GM23338 (cell line): Measurements from ENCODE around the gene HCK. TPM values are rescaled to one million over a fixed set of nuclear protein-coding genes. Genes with fewer than 3 reads are reported as not detected.
A peak's percentile ranks its signal among the peaks of the same experiment; 100 is the strongest.

Experiments used
- ATAC-seq: fragments of 200-7000 bp; cut with Tn5 transposase; 3 replicates; pipeline ENCODE4 v1.9.1; 2020
- DNase-seq: peaks from one replicate; pipeline ENCODE4 v3.0.0-alpha.2; 2015; ENCODE audit warnings: low spot score
- H2AFZ ChIP-seq: fragments of 200-600 bp; sonication (generic); 2 replicates; pipeline ENCODE4 v1.8.0; 2016; ENCODE audit warnings: antibody characterized with exemption, mild to moderate bottlenecking, moderate library complexity
- H3F3A ChIP-seq: fragments of 200-600 bp; sonication (generic); replicated peaks from 2 replicates; pipeline ENCODE4 v1.8.0; 2017; ENCODE audit warnings: antibody characterized with exemption, mixed run types, low read depth
- H3K27ac ChIP-seq: fragments of 200-600 bp; sonication (generic); 2 replicates; pipeline ENCODE4 v1.6.1; 2016; ENCODE audit warnings: low read depth
- H3K27me3 ChIP-seq: fragments of 200-600 bp; sonication (generic); 2 replicates; pipeline ENCODE4 v1.8.0; 2016; ENCODE audit warnings: mild to moderate bottlenecking, mixed run types, moderate library complexity; ENCODE audit not compliant: insufficient read depth
- H3K36me3 ChIP-seq: fragments of 200-600 bp; sonication (generic); 2 replicates; pipeline ENCODE4 v1.8.0; 2016; ENCODE audit warnings: mild to moderate bottlenecking; ENCODE audit not compliant: insufficient read depth
- H3K4me1 ChIP-seq: fragments of 200-600 bp; sonication (generic); 2 replicates; pipeline ENCODE4 v1.8.0; 2016; ENCODE audit warnings: mild to moderate bottlenecking, moderate library complexity; ENCODE audit not compliant: insufficient read depth
- H3K4me2 ChIP-seq: fragments of 200-600 bp; sonication (generic); 2 replicates; pipeline ENCODE4 v1.7.1; 2017; ENCODE audit warnings: mixed run types
- H3K4me3 ChIP-seq: fragments of 200-600 bp; sonication (generic); 2 replicates; pipeline ENCODE4 v1.6.1; 2016; ENCODE audit warnings: mixed run types
- H3K79me2 ChIP-seq: fragments of 200-600 bp; sonication (generic); replicated peaks from 2 replicates; pipeline ENCODE4 v1.8.0; 2017; ENCODE audit warnings: mild to moderate bottlenecking; ENCODE audit not compliant: insufficient read depth
- H3K9me2 ChIP-seq: fragments of 200-600 bp; sonication (generic); 2 replicates; pipeline ENCODE4 v1.8.0; 2017; ENCODE audit not compliant: insufficient read depth
- H4K20me1 ChIP-seq: fragments of 200-600 bp; sonication (generic); replicated peaks from 2 replicates; pipeline ENCODE4 v1.8.0; 2017; ENCODE audit warnings: mild to moderate bottlenecking; ENCODE audit not compliant: insufficient read depth
- H3K27ac Mint-ChIP-seq: 2 replicates; pipeline ENCODE4 v1.8.0; 2020; ENCODE audit warnings: inconsistent platforms, mild to moderate bottlenecking, moderate library complexity, mixed read lengths
- H3K27me3 Mint-ChIP-seq: 3 replicates; pipeline ENCODE4 v1.8.0; 2022; ENCODE audit warnings: low read depth, mild to moderate bottlenecking, moderate library complexity, mixed read lengths, inconsistent platforms; ENCODE audit not compliant: insufficient read depth, poor library complexity
- H3K36me3 Mint-ChIP-seq: 3 replicates; pipeline ENCODE4 v1.8.0; 2021; ENCODE audit warnings: low read depth, mild to moderate bottlenecking, inconsistent platforms, moderate library complexity, mixed read lengths
- H3K4me1 Mint-ChIP-seq: 3 replicates; pipeline ENCODE4 v1.8.0; 2020; ENCODE audit warnings: mild to moderate bottlenecking, inconsistent platforms, mixed read lengths
- H3K4me3 Mint-ChIP-seq: 3 replicates; pipeline ENCODE4 v1.8.0; 2021; ENCODE audit warnings: moderate library complexity, mild to moderate bottlenecking, inconsistent platforms, mixed read lengths
- H3K9me3 Mint-ChIP-seq: 3 replicates; pipeline ENCODE4 v1.8.0; 2020; ENCODE audit warnings: moderate library complexity, mild to moderate bottlenecking, inconsistent platforms, mixed read lengths
- EZH2 ChIP-seq: fragments of 200-600 bp; sonication (generic); IDR thresholded peaks from one replicate; pipeline ENCODE4 v1.8.0; 2017; ENCODE audit warnings: antibody characterized with exemption, mild to moderate bottlenecking, low read depth; ENCODE audit not compliant: unreplicated experiment
- POLR2AphosphoS5 ChIP-seq: IDR thresholded peaks from 2 replicates; pipeline ENCODE4 v1.6.1; 2016; ENCODE audit warnings: antibody characterized with exemption, low read depth
- ZNF114 ChIP-seq: fragments of 250-450 bp; sonication (Bioruptor Pico); IDR thresholded peaks from 2 replicates; pipeline ENCODE4 v1.5.0; 2020; ENCODE audit warnings: mild to moderate bottlenecking, moderate library complexity
- ZNF331 ChIP-seq: fragments of 250-450 bp; sonication (Bioruptor Pico); IDR thresholded peaks from 2 replicates; pipeline ENCODE4 v1.5.0; 2020; ENCODE audit warnings: low read depth, mild to moderate bottlenecking, moderate library complexity
- polyA plus RNA-seq: library from polyadenylated mRNA; unstranded; fragments of >200 nt; fragmentation: Nextera tagmentation; extraction: Ambion mirVana; gene quantifications from 2 replicates; pipeline ENCODE4 v1.2.1, GENCODE V29; 2016
- total RNA-seq: library from RNA; depleted of rRNA; stranded (reverse); fragments of >200 nt; shearing (Covaris generic); gene quantifications from 2 replicates; pipeline ENCODE4 v1.2.3, GENCODE V29; 2014
- TF ChIP-seq, protein P1 (sequence below): IDR thresholded peaks from one replicate; pipeline ENCODE4 v1.6.1; 2018; ENCODE audit warnings: antibody characterized with exemption; ENCODE audit not compliant: unreplicated experiment
- TF ChIP-seq, protein P2 (sequence below), 2 experiments: fragments of 200-600 bp in 1 of 2; sonication (generic) in 1 of 2; conservative IDR thresholded peaks; 2 replicates each; pipeline versions ENCODE4 v1.5.1 to v1.6.1; 2016 to 2017; ENCODE audit warnings: antibody characterized with exemption in 2 of 2, low read depth in 2 of 2, mild to moderate bottlenecking in 2 of 2, moderate library complexity in 1 of 2

HCK gene
- total and polyA plus RNA-seq, 2 experiments from 2014 or later: 0.97 TPM; not detected in 1

- H3K9me3 Mint-ChIP-seq: peaks cover 21% of the 10 kb centered on the region
- no peak for DNase-seq
- ATAC-seq: no peak
- Histone ChIP-seq H3K27me3 (peaks cover 5% of the 10 kb centered on the region; the same call in 1 of the 2 replicates), H3K9me2 (no peaks in the 10 kb centered on the region), H3K36me3 (no peaks in the 10 kb centered on the region), H3K4me1 (peaks cover 15% of the 10 kb centered on the region), H3K4me3 (no peak overlapping the region), H3F3A (peaks cover 11% of the 10 kb centered on the region), H3K27ac (0 out of 2 replicates have a peak overlapping the region, but pooled peaks have one; percentile 20), H3K4me2 (no peak overlapping the region), H3K79me2 (no peaks in the 10 kb centered on the region; the same call in 1 of the 2 replicates), H4K20me1 (peaks cover 10% of the 10 kb centered on the region; the same call in 1 of the 2 replicates), H2AFZ (no peak overlapping the region)
- peaks cover 19% of the 10 kb centered on the region for H3K4me1 Mint-ChIP-seq
- H3K4me3 Mint-ChIP-seq: no peak overlapping the region; the same call in 2 of the 3 replicates
- TF ChIP-seq ZNF331: no peak
- TF ChIP-seq, protein P1, sequence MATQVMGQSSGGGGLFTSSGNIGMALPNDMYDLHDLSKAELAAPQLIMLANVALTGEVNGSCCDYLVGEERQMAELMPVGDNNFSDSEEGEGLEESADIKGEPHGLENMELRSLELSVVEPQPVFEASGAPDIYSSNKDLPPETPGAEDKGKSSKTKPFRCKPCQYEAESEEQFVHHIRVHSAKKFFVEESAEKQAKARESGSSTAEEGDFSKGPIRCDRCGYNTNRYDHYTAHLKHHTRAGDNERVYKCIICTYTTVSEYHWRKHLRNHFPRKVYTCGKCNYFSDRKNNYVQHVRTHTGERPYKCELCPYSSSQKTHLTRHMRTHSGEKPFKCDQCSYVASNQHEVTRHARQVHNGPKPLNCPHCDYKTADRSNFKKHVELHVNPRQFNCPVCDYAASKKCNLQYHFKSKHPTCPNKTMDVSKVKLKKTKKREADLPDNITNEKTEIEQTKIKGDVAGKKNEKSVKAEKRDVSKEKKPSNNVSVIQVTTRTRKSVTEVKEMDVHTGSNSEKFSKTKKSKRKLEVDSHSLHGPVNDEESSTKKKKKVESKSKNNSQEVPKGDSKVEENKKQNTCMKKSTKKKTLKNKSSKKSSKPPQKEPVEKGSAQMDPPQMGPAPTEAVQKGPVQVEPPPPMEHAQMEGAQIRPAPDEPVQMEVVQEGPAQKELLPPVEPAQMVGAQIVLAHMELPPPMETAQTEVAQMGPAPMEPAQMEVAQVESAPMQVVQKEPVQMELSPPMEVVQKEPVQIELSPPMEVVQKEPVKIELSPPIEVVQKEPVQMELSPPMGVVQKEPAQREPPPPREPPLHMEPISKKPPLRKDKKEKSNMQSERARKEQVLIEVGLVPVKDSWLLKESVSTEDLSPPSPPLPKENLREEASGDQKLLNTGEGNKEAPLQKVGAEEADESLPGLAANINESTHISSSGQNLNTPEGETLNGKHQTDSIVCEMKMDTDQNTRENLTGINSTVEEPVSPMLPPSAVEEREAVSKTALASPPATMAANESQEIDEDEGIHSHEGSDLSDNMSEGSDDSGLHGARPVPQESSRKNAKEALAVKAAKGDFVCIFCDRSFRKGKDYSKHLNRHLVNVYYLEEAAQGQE: no peak
- no peak for TF ChIP-seq EZH2
- TF ChIP-seq ZNF114: no peak
- no peak for TF ChIP-seq POLR2AphosphoS5
- TF ChIP-seq, protein P2, sequence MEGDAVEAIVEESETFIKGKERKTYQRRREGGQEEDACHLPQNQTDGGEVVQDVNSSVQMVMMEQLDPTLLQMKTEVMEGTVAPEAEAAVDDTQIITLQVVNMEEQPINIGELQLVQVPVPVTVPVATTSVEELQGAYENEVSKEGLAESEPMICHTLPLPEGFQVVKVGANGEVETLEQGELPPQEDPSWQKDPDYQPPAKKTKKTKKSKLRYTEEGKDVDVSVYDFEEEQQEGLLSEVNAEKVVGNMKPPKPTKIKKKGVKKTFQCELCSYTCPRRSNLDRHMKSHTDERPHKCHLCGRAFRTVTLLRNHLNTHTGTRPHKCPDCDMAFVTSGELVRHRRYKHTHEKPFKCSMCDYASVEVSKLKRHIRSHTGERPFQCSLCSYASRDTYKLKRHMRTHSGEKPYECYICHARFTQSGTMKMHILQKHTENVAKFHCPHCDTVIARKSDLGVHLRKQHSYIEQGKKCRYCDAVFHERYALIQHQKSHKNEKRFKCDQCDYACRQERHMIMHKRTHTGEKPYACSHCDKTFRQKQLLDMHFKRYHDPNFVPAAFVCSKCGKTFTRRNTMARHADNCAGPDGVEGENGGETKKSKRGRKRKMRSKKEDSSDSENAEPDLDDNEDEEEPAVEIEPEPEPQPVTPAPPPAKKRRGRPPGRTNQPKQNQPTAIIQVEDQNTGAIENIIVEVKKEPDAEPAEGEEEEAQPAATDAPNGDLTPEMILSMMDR (conservative IDR thresholded peaks at IDR 0.05; ENCODE audit: low read depth in 2 of 2): peak in 1 of 2 experiments; percentile 40; a peak in 2 of 4 replicates
- peaks cover 5% of the 10 kb centered on the region for H3K27me3 Mint-ChIP-seq
- peaks cover 28% of the 10 kb centered on the region for H3K36me3 Mint-ChIP-seq
- H3K27ac Mint-ChIP-seq: no peak overlapping the region
These were observed 27.3 kb upstream of the HCK start for GRCh38 chr20:32024683-32025295.

DNA sequence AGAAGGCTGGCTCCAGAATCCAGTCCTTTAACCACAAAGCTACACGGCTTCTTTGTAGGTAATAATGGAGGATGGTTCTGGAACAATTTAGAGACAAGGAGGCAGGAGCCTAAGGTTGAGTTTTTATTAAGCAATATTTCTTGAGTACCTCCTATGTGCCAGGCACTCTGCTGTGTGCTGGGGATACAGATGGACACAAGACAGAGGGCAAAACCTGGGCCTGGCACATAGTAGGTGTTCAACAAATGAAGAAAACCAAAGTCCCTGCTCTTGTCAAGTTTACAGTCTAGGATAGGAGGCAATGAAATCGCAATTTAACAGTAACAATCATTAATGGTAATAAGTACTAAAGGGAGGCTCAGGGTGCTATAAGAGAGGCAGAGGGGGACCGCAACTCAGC is 24.4 kb upstream of the HCK start:
- Histone ChIP-seq H3K27me3 (peaks cover 13% of the 10 kb centered on the region), H4K20me1 (peaks cover 14% of the 10 kb centered on the region; the same call in 1 of the 2 replicates), H3F3A (peaks cover 13% of the 10 kb centered on the region), H3K4me2 (no peak overlapping the region), H3K36me3 (no peaks in the 10 kb centered on the region), H3K4me3 (no peak overlapping the region), H3K4me1 (peaks cover 12% of the 10 kb centered on the region), H3K9me2 (no peaks in the 10 kb centered on the region), H3K27ac (no peak overlapping the region), H2AFZ (no peak overlapping the region), H3K79me2 (no peaks in the 10 kb centered on the region)
- TF ChIP-seq ZNF331: no peak
- H3K36me3 Mint-ChIP-seq: peaks cover 23% of the 10 kb centered on the region
- ATAC-seq: no peak
- no peak overlapping the region for H3K4me3 Mint-ChIP-seq
- H3K27ac Mint-ChIP-seq: no peak overlapping the region
- peaks cover 5% of the 10 kb centered on the region for H3K27me3 Mint-ChIP-seq
- H3K9me3 Mint-ChIP-seq: peaks cover 20% of the 10 kb centered on the region
- H3K4me1 Mint-ChIP-seq: peaks cover 13% of the 10 kb centered on the region; the same call in 2 of the 3 replicates
- no peak for DNase-seq
